Measurements from ENCODE around the gene ANTXR1.

DNA sequence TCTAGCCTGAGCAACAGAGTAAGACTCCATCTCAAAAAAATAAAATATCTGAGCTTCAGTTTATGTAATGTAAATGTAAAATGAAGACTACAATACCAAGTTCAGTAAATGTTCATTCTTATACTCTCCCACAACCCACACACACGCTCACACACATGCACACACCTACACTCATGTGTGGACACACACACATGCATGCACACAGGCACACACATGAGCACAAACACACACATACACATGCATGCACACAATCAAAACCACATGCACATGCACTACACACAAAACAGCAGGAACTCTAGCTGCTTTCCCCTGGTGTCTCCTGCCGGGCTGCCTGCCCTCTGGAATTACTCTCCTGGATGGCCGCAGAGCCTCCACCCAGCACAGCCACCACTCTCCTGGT is 283.4 kb downstream of the ANTXR1 start:
- no peak for TF ChIP-seq CTCF (IDR thresholded peaks at IDR 0.05 in 2 of 3, conservative IDR thresholded peaks at IDR 0.05 in 1 of 3; ENCODE audit: borderline replicate concordance in 1 of 3, insufficient read depth in 1 of 3, low read depth in 2 of 3, low read length in 2 of 3)
- TF ChIP-seq, protein P1, sequence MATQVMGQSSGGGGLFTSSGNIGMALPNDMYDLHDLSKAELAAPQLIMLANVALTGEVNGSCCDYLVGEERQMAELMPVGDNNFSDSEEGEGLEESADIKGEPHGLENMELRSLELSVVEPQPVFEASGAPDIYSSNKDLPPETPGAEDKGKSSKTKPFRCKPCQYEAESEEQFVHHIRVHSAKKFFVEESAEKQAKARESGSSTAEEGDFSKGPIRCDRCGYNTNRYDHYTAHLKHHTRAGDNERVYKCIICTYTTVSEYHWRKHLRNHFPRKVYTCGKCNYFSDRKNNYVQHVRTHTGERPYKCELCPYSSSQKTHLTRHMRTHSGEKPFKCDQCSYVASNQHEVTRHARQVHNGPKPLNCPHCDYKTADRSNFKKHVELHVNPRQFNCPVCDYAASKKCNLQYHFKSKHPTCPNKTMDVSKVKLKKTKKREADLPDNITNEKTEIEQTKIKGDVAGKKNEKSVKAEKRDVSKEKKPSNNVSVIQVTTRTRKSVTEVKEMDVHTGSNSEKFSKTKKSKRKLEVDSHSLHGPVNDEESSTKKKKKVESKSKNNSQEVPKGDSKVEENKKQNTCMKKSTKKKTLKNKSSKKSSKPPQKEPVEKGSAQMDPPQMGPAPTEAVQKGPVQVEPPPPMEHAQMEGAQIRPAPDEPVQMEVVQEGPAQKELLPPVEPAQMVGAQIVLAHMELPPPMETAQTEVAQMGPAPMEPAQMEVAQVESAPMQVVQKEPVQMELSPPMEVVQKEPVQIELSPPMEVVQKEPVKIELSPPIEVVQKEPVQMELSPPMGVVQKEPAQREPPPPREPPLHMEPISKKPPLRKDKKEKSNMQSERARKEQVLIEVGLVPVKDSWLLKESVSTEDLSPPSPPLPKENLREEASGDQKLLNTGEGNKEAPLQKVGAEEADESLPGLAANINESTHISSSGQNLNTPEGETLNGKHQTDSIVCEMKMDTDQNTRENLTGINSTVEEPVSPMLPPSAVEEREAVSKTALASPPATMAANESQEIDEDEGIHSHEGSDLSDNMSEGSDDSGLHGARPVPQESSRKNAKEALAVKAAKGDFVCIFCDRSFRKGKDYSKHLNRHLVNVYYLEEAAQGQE (IDR thresholded peaks at IDR 0.05; ENCODE audit: low read depth) = no peak
- no peak for TF ChIP-seq POLR2A (IDR thresholded peaks at IDR 0.05; ENCODE audit: borderline replicate concordance, extremely low read depth, insufficient read depth, insufficient read length)
- no peak for TF ChIP-seq EZH2 (IDR thresholded peaks at IDR 0.05)
- TF ChIP-seq ZFX (IDR thresholded peaks at IDR 0.05) = no peak
- TF ChIP-seq SIN3A (IDR thresholded peaks at IDR 0.05; ENCODE audit: low read depth) = no peak
- no peak for TF ChIP-seq RAD21 (IDR thresholded peaks at IDR 0.05; ENCODE audit: low read depth)
- no peak for TF ChIP-seq SP1 (IDR thresholded peaks at IDR 0.05; ENCODE audit: low read depth)
- no peak for TF ChIP-seq JUND (IDR thresholded peaks at IDR 0.05)
- TF ChIP-seq CEBPB (IDR thresholded peaks at IDR 0.05; ENCODE audit: low read depth) = no peak
- TF ChIP-seq, protein P2, sequence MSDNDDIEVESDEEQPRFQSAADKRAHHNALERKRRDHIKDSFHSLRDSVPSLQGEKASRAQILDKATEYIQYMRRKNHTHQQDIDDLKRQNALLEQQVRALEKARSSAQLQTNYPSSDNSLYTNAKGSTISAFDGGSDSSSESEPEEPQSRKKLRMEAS (IDR thresholded peaks at IDR 0.05) = no peak
- no peak for TF ChIP-seq SRF (IDR thresholded peaks at IDR 0.05; ENCODE audit: low read depth)
- no peak for TF ChIP-seq EGR1 (IDR thresholded peaks at IDR 0.05; ENCODE audit: low read depth)
- TF ChIP-seq POLR2AphosphoS5 (IDR thresholded peaks at IDR 0.05; ENCODE audit: low read depth, low read length) = no peak

Measured in HCT116 (cell line).